CD4-positive, alpha-beta memory T cell (primary cell): ENCODE measurements around the gene MLXIP. TPM values are rescaled to one million over a fixed set of nuclear protein-coding genes. Genes with fewer than 3 reads are reported as not detected.

Source experiments
- CTCF ChIA-PET: fragments of 350-600 bp; sonication (Branson Sonifier 250); formaldehyde crosslinking; loops from one replicate; lab custom pipeline; 2021; ENCODE audit warnings: inconsistent platforms; ENCODE audit not compliant: partially characterized antibody; lab: Charles Lee
- POLR2A ChIA-PET: fragments of 350-600 bp; sonication (Branson Sonifier 250); formaldehyde crosslinking; loops from one replicate; lab custom pipeline; 2021; ENCODE audit not compliant: partially characterized antibody; lab: Charles Lee
- DNase-seq, 5 donors: peaks; one replicate each; pipeline versions ENCODE4 v3.0.0 to v3.0.0-alpha.2; 2020 to 2022; ENCODE audit warnings: mixed read lengths in 1 of 5
- H3K27ac ChIP-seq: one replicate; pipeline ENCODE4 v1.7.0; 2013; ENCODE audit warnings: low read depth, low read length
- H3K27me3 ChIP-seq: 2 replicates; pipeline ENCODE4 v1.7.0; 2013; ENCODE audit warnings: mild to moderate bottlenecking, low read length, moderate library complexity; ENCODE audit not compliant: insufficient read depth
- H3K36me3 ChIP-seq: 2 replicates; pipeline ENCODE4 v1.7.0; 2013; ENCODE audit warnings: mild to moderate bottlenecking, low read length, moderate library complexity; ENCODE audit not compliant: insufficient read depth
- H3K4me1 ChIP-seq: 2 replicates; pipeline ENCODE4 v1.7.0; 2013; ENCODE audit warnings: mild to moderate bottlenecking, low read length, moderate library complexity; ENCODE audit not compliant: insufficient read depth
- H3K4me3 ChIP-seq, 2 donors: one replicate each; pipeline ENCODE4 v1.7.0; 2013; ENCODE audit warnings: low read length in 2 of 2, mild to moderate bottlenecking in 1 of 2
- H3K9me3 ChIP-seq, 2 donors: one replicate each; pipeline ENCODE4 v1.7.0; 2013; ENCODE audit warnings: low read length in 2 of 2, control low read depth in 1 of 2; ENCODE audit not compliant: control insufficient read depth in 1 of 2
- H3K27ac Mint-ChIP-seq, 7 donors: one replicate each; pipeline ENCODE4 v1.8.0; 2020 to 2021; ENCODE audit warnings: mixed read lengths in 7 of 7, mild to moderate bottlenecking in 6 of 7, inconsistent platforms in 3 of 7, moderate library complexity in 3 of 7
- H3K27me3 Mint-ChIP-seq, 2 donors: one replicate each; pipeline ENCODE4 v1.8.0; 2020 to 2021; ENCODE audit warnings: mixed read lengths in 2 of 2
- H3K36me3 Mint-ChIP-seq, 2 donors: one replicate each; pipeline ENCODE4 v1.8.0; 2020 to 2021; ENCODE audit warnings: mixed read lengths in 2 of 2, inconsistent platforms in 1 of 2, mild to moderate bottlenecking in 1 of 2
- H3K4me1 Mint-ChIP-seq, 4 donors: one replicate each; pipeline ENCODE4 v1.8.0; 2020 to 2021; ENCODE audit warnings: mixed read lengths in 4 of 4, mild to moderate bottlenecking in 1 of 4
- H3K4me3 Mint-ChIP-seq, 8 donors: one replicate each; pipeline ENCODE4 v1.8.0; 2020 to 2021; ENCODE audit warnings: mixed read lengths in 8 of 8, mild to moderate bottlenecking in 7 of 8, moderate library complexity in 6 of 8, inconsistent platforms in 3 of 8
- H3K9me3 Mint-ChIP-seq, 8 donors: one replicate each; pipeline ENCODE4 v1.8.0; 2020 to 2021; ENCODE audit warnings: mixed read lengths in 8 of 8, mild to moderate bottlenecking in 5 of 8, inconsistent platforms in 3 of 8, moderate library complexity in 1 of 8
- intact Hi-C: fragments of 100-400 bp; cut with micrococcal nuclease; formaldehyde crosslinking; loops from one replicate; pipeline ENCODE4 v1.15.1; 2023
- polyA plus RNA-seq, 2 donors: library from polyadenylated mRNA; unstranded; fragments of 300-500 nt; fragmentation: Illumina TruSeq; gene quantifications; one replicate each; pipeline ENCODE4 v1.2.3, GENCODE V29; 2021
- total RNA-seq, 2 experiments: library from RNA; stranded (reverse); gene quantifications; one replicate each; pipeline ENCODE4 v1.2.3, GENCODE V29; 2021

The MLXIP gene, protein sequence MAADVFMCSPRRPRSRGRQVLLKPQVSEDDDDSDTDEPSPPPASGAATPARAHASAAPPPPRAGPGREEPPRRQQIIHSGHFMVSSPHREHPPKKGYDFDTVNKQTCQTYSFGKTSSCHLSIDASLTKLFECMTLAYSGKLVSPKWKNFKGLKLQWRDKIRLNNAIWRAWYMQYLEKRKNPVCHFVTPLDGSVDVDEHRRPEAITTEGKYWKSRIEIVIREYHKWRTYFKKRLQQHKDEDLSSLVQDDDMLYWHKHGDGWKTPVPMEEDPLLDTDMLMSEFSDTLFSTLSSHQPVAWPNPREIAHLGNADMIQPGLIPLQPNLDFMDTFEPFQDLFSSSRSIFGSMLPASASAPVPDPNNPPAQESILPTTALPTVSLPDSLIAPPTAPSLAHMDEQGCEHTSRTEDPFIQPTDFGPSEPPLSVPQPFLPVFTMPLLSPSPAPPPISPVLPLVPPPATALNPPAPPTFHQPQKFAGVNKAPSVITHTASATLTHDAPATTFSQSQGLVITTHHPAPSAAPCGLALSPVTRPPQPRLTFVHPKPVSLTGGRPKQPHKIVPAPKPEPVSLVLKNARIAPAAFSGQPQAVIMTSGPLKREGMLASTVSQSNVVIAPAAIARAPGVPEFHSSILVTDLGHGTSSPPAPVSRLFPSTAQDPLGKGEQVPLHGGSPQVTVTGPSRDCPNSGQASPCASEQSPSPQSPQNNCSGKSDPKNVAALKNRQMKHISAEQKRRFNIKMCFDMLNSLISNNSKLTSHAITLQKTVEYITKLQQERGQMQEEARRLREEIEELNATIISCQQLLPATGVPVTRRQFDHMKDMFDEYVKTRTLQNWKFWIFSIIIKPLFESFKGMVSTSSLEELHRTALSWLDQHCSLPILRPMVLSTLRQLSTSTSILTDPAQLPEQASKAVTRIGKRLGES
- total RNA-seq: 10 to 100 TPM; 79.5 to 88.1 TPM
- 10 to 100 TPM in 1 of 2 donors, 1 to 10 TPM in 1; 2.7 to 23.8 TPM for polyA plus RNA-seq

- CTCF ChIA-PET: interaction anchor here (1.0 to 2.4 kb wide), 5 partner anchors 10 to 266 kb away, joined by 3 to 10 read pairs (median 4); no protein-coding TSS in a partner anchor
- Mint-ChIP-seq H3K36me3 (peaks cover 0 to 16% of the 10 kb centered on the region in 2 donors), H3K4me1 (peaks cover 26 to 46% (median 35%) of the 10 kb centered on the region in 4 donors), H3K4me3 (peak within 1 kb of the TSS; percentile 84 to 98 (median 95)), H3K27me3 (no peaks in the 10 kb centered on the region), H3K9me3 (no peaks in the 10 kb centered on the region), H3K27ac (peak within 1 kb of the TSS; percentile 77 to 99 (median 95))
- Histone ChIP-seq H3K27me3 (no peaks in the 10 kb centered on the region), H3K4me3 (peak within 1 kb of the TSS; percentile 82 to 92), H3K36me3 (no peaks in the 10 kb centered on the region), H3K27ac (peak within 1 kb of the TSS; percentile 69), H3K4me1 (peaks cover 54% of the 10 kb centered on the region), H3K9me3 (no peaks in the 10 kb centered on the region)
- intact Hi-C loops: loop anchor here (1.0 to 2.0 kb wide), 3 partner anchors 10 to 45 kb away; no protein-coding TSS in a partner anchor
- DNase-seq: peak; percentile 83 to 87 (median 85)
- POLR2A ChIA-PET: interaction anchor here (0.5 to 5.7 kb wide), 14 partner anchors 10 to 147 kb away, joined by 3 to 53 read pairs (median 4); partner anchors contain the start of gene DIABLO
Observed at GRCh38 chr12:122078141-122079032, at the start of gene MLXIP. Gene MLXIP, plus strand, starts transcription at chr12:122078756. Its CDS starts 98 bp downstream, at chr12:122078854.

GRCh38 chr12:122028905-122029560 lies 49.5 kb upstream of the MLXIP start:
- H3K27me3 ChIP-seq: no peaks in the 10 kb centered on the region
- H3K9me3 ChIP-seq: no peaks in the 10 kb centered on the region
- intact Hi-C loops: no loop called here
- H3K27ac ChIP-seq: no peak overlapping the region
- no peaks in the 10 kb centered on the region for H3K9me3 Mint-ChIP-seq
- no peak for DNase-seq
- H3K4me3 ChIP-seq: no peak overlapping the region
- ChIA-PET POLR2A (no interaction called here), CTCF (no interaction called here)
- H3K4me3 Mint-ChIP-seq: peak overlapping the region in 2 of 8 donors; percentile 21 to 30
- no peaks in the 10 kb centered on the region for H3K36me3 Mint-ChIP-seq
- no peaks in the 10 kb centered on the region for H3K4me1 ChIP-seq
- H3K36me3 ChIP-seq: no peaks in the 10 kb centered on the region
- peak overlapping the region in 2 of 7 donors; percentile 32 to 62 for H3K27ac Mint-ChIP-seq
- peaks cover 1 to 8% (median 3%) of the 10 kb centered on the region in 4 donors for H3K4me1 Mint-ChIP-seq
- H3K27me3 Mint-ChIP-seq: peaks cover 0 to 4% of the 10 kb centered on the region in 2 donors

- H3K4me1 ChIP-seq: no peaks in the 10 kb centered on the region
- intact Hi-C loops: no loop called here
- CTCF ChIA-PET: interaction anchor here (2.8 kb wide), 1 partner anchor 112 kb away, joined by 12 read pairs; the partner anchor contains the start of gene CFAP251
Observed at GRCh38 chr12:122029620-122030423, 48.7 kb upstream of the MLXIP start.

GRCh38 chr12:122030424-122031035 lies 48.0 kb upstream of the MLXIP start:
- H3K9me3 Mint-ChIP-seq: no peaks in the 10 kb centered on the region
- Histone ChIP-seq H3K27me3 (no peaks in the 10 kb centered on the region), H3K9me3 (no peaks in the 10 kb centered on the region), H3K4me1 (no peaks in the 10 kb centered on the region), H3K27ac (no peak overlapping the region), H3K4me3 (no peak overlapping the region), H3K36me3 (no peaks in the 10 kb centered on the region)
- H3K36me3 Mint-ChIP-seq: peaks cover 0 to 3% of the 10 kb centered on the region in 2 donors
- peaks cover 1 to 8% (median 3%) of the 10 kb centered on the region in 4 donors for H3K4me1 Mint-ChIP-seq
- CTCF ChIA-PET: interaction anchor here (2.0 to 2.8 kb wide), 2 partner anchors 11 to 113 kb away, joined by 5 to 12 read pairs; partner anchors contain the start of gene CFAP251
- no peak overlapping the region for H3K27ac Mint-ChIP-seq
- POLR2A ChIA-PET: interaction anchor here (0.5 kb wide), 1 partner anchor 368 kb away, joined by 3 read pairs; no protein-coding TSS in a partner anchor
- H3K27me3 Mint-ChIP-seq: peaks cover 0 to 4% of the 10 kb centered on the region in 2 donors
- intact Hi-C loops: no loop called here
- no peak for DNase-seq
- H3K4me3 Mint-ChIP-seq: no peak overlapping the region

More at GRCh38 chr12:122029620-122030423, 48.7 kb upstream of the MLXIP start:
- Mint-ChIP-seq H3K4me3 (peak overlapping the region in 1 of 8 donors; percentile 38), H3K27me3 (peaks cover 0 to 4% of the 10 kb centered on the region in 2 donors), H3K4me1 (peaks cover 1 to 8% (median 3%) of the 10 kb centered on the region in 4 donors), H3K36me3 (no peaks in the 10 kb centered on the region), H3K9me3 (no peaks in the 10 kb centered on the region), H3K27ac (peak overlapping the region in 2 of 7 donors; percentile 23 to 48)
- no peak overlapping the region for H3K27ac ChIP-seq
- H3K4me3 ChIP-seq: no peak overlapping the region
- no peaks in the 10 kb centered on the region for H3K36me3 ChIP-seq
- no peak for DNase-seq
- H3K27me3 ChIP-seq: no peaks in the 10 kb centered on the region
- H3K9me3 ChIP-seq: no peaks in the 10 kb centered on the region
- POLR2A ChIA-PET: no interaction called here

DNA sequence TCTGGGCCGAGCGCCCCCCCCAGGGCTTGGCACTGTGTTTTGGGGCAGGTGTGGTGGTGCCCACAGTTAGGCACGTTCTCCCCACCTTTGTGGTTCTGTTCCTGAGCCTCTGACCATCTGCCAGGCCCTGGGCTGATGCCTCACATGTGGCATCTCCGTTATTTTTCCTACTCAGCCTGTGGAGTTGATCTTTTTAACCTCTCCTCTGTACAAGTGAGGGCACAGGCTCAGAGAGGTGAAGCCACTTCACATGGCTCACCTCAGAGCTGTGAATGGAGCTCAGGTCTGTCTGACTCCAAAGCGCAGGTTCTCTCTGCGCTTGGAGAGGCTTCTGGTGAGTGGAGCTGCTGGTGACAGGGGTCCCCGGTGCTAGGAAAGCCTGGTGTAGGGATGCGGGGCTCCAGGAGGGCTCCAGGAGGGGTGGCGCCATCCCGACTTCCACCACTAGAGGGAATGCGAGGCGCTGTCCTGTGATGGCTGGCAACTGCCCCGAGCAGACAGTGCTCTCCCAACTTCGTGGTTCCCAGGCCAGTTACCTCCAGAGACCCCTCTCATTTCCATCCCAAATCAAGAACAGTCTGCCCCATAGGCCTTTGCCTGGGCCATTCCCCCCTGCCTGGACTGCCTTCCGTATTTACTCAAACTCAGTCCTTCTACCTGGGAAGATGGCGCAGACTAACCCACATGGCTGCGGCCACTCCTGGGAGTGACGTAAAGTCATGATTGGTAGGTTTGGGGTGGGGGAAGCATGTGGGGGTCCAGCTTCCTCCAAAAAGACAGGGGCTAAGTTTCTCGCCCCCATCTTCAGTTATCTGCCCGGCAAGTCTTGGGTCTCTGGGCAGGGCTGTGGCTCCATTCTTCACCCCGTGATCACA lies 47.0 kb upstream of the MLXIP start:
- Mint-ChIP-seq H3K9me3 (no peaks in the 10 kb centered on the region), H3K4me3 (no peak overlapping the region), H3K27me3 (peaks cover 0 to 4% of the 10 kb centered on the region in 2 donors), H3K4me1 (peaks cover 1 to 8% (median 3%) of the 10 kb centered on the region in 4 donors), H3K27ac (peak overlapping the region in 1 of 7 donors; percentile 30), H3K36me3 (peaks cover 0 to 3% of the 10 kb centered on the region in 2 donors)
- Histone ChIP-seq H3K27me3 (no peaks in the 10 kb centered on the region), H3K4me1 (no peaks in the 10 kb centered on the region), H3K9me3 (no peaks in the 10 kb centered on the region), H3K36me3 (no peaks in the 10 kb centered on the region), H3K27ac (no peak overlapping the region), H3K4me3 (no peak overlapping the region)
- intact Hi-C loops: no loop called here
- CTCF ChIA-PET: interaction anchor here (1.3 to 2.8 kb wide), 3 partner anchors 10 to 114 kb away, joined by 3 to 12 read pairs (median 5); partner anchors contain the start of gene CFAP251
- peak in 2 of 5 donors; percentile 19 to 24 for DNase-seq
- POLR2A ChIA-PET: no interaction called here
